HCT116 (cell line): ENCODE results near the gene ATP8B3. TPM values are rescaled to one million over a fixed set of nuclear protein-coding genes. Genes with fewer than 3 reads are reported as not detected.
A peak's percentile ranks its signal among the peaks of the same experiment; 100 is the strongest.

ENCODE experiments used
- ATAC-seq: fragments of 200-7000 bp; cut with Tn5 transposase; 2 replicates; pipeline ENCODE4 v1.9.1; 2020; ENCODE audit warnings: mild to moderate bottlenecking, moderate library complexity
- BruUV-seq: library from RNA; stranded (reverse); fragments of 400-500 nt; replicated peaks from 2 replicates; lab custom pipeline; 2021; lab: Mats Ljungman, UMichigan
- CTCF ChIA-PET: fragments of 300-600 bp; sonication (Branson Sonifier 250); formaldehyde crosslinking; loops from one replicate; lab custom pipeline; 2021; ENCODE audit warnings: antibody characterized with exemption; lab: Charles Lee
- POLR2A ChIA-PET: fragments of 300-600, 350-600 bp; sonication (Branson Sonifier 250); formaldehyde crosslinking; loops from one replicate; lab custom pipeline; 2021; ENCODE audit warnings: antibody characterized with exemption; lab: Charles Lee
- RAD21 ChIA-PET, 2 experiments: fragments of 300-600 bp; sonication (Branson Sonifier 250); formaldehyde crosslinking; loops; one replicate each; lab custom pipeline; 2023; ENCODE audit warnings: low total read pairs in 2 of 2; ENCODE audit not compliant: uncharacterized antibody in 2 of 2, unreplicated experiment in 2 of 2, low non-redundant PET in 1 of 2; lab: Charles Lee
- DNase-seq: peaks from one replicate; pipeline ENCODE4 v3.0.0-alpha.2; 2010; ENCODE audit warnings: low read depth, low spot score
- H2AFZ ChIP-seq: fragments of 200-600 bp; shearing (Covaris generic), sonication (generic); 2 replicates; pipeline ENCODE4 v1.6.1; 2017; ENCODE audit warnings: low read depth, mixed run types, mixed read lengths, antibody characterized with exemption, low read length; ENCODE audit not compliant: poor library complexity, severe bottlenecking
- H3K27ac ChIP-seq: 2 replicates; pipeline ENCODE4 v1.5.1; 2012; ENCODE audit warnings: low read depth, low read length
- H3K27me3 ChIP-seq: fragments of 200-600 bp; sonication (generic); 2 replicates; pipeline ENCODE4 v1.6.1; 2016; ENCODE audit warnings: mixed run types, low read length, mixed read lengths; ENCODE audit not compliant: insufficient read depth
- H3K36me3 ChIP-seq, 2 experiments: fragments of 200-500 bp in 1 of 2; fragments of 200-600 bp in 1 of 2; sonication (Bioruptor generic) in 1 of 2; sonication (generic) in 1 of 2; 2 replicates each; pipeline versions ENCODE4 v1.5.1 to v1.6.1; 2014 to 2016; ENCODE audit warnings: low read length in 2 of 2, inconsistent platforms in 1 of 2, mixed read lengths in 1 of 2, mixed run types in 1 of 2; ENCODE audit not compliant: insufficient read depth in 2 of 2, control insufficient read depth in 1 of 2
- H3K4me1 ChIP-seq, 2 experiments: fragments of 200-600 bp in 1 of 2; sonication (generic) in 1 of 2; 2 replicates each; pipeline versions ENCODE4 v1.5.1 to v1.6.1; 2012 to 2017; ENCODE audit warnings: low read length in 2 of 2, inconsistent platforms in 1 of 2, mild to moderate bottlenecking in 1 of 2, mixed read lengths in 1 of 2, mixed run types in 1 of 2, moderate library complexity in 1 of 2; ENCODE audit not compliant: insufficient read depth in 2 of 2, control insufficient read depth in 1 of 2
- H3K4me2 ChIP-seq: fragments of 200-600 bp; sonication (generic); 2 replicates; pipeline ENCODE4 v1.6.1; 2017; ENCODE audit warnings: mixed run types, low read length, mixed read lengths
- H3K4me3 ChIP-seq, 2 experiments: fragments of 200-600 bp in 1 of 2; sonication (generic) in 1 of 2; replicated peaks in 1 of 2; 2 replicates each; pipeline ENCODE4 v1.5.1; 2011 to 2016; ENCODE audit warnings: low read length in 2 of 2, control low read depth in 1 of 2, low read depth in 1 of 2, mild to moderate bottlenecking in 1 of 2, mixed read lengths in 1 of 2, mixed run types in 1 of 2
- H3K79me2 ChIP-seq: fragments of 200-600 bp; sonication (generic); 2 replicates; pipeline ENCODE4 v1.6.1; 2017; ENCODE audit warnings: mild to moderate bottlenecking, mixed run types, low read length, moderate library complexity, mixed read lengths; ENCODE audit not compliant: insufficient read depth
- H3K9ac ChIP-seq: fragments of 200-600 bp; sonication (generic); 2 replicates; pipeline ENCODE4 v1.6.1; 2016; ENCODE audit warnings: low read length, mixed read lengths
- H3K9me2 ChIP-seq: fragments of 200-600 bp; sonication (generic), shearing (Covaris generic); 2 replicates; pipeline ENCODE4 v1.6.1; 2017; ENCODE audit warnings: mixed run types, mild to moderate bottlenecking, moderate library complexity; ENCODE audit not compliant: insufficient read depth
- H3K9me3 ChIP-seq, 2 experiments: fragments of 200-500 bp in 1 of 2; fragments of 200-600 bp in 1 of 2; sonication (Bioruptor generic) in 1 of 2; sonication (generic) in 1 of 2; 2 replicates each; pipeline ENCODE4 v1.6.1; 2014 to 2017; ENCODE audit warnings: low read length in 2 of 2, mixed read lengths in 2 of 2, inconsistent platforms in 1 of 2, low read depth in 1 of 2, mild to moderate bottlenecking in 1 of 2, mixed run types in 1 of 2, moderate library complexity in 1 of 2; ENCODE audit not compliant: control insufficient read depth in 1 of 2, insufficient read depth in 1 of 2
- H4K20me1 ChIP-seq: fragments of 200-600 bp; sonication (generic), shearing (Covaris generic); 2 replicates; pipeline ENCODE4 v1.6.1; 2017; ENCODE audit warnings: mixed run types, mild to moderate bottlenecking, moderate library complexity; ENCODE audit not compliant: insufficient read depth
- ATF3 ChIP-seq: IDR thresholded peaks from 2 replicates; pipeline ENCODE4 v1.6.1; 2012
- EZH2phosphoT487 ChIP-seq: fragments of 200-600 bp; IDR thresholded peaks from 2 replicates; pipeline ENCODE4 v1.6.1; 2018; ENCODE audit warnings: antibody characterized with exemption, borderline replicate concordance
- JUND ChIP-seq: IDR thresholded peaks from 2 replicates; pipeline ENCODE4 v1.6.1; 2012
- MAX ChIP-seq: IDR thresholded peaks from 2 replicates; pipeline ENCODE4 v1.6.1; 2012
- POLR2A ChIP-seq: IDR thresholded peaks from 2 replicates; pipeline ENCODE4 v1.7.0; 2011; ENCODE audit warnings: borderline replicate concordance; ENCODE audit not compliant: insufficient read depth, insufficient read length; ENCODE audit errors: extremely low read depth
- POLR2AphosphoS5 ChIP-seq: IDR thresholded peaks from 2 replicates; pipeline ENCODE4 v1.6.1; 2011; ENCODE audit warnings: mild to moderate bottlenecking, low read depth, low read length, moderate library complexity
- RAD21 ChIP-seq: IDR thresholded peaks from 2 replicates; pipeline ENCODE4 v1.6.1; 2012; ENCODE audit warnings: low read depth, mild to moderate bottlenecking
- REST ChIP-seq: IDR thresholded peaks from 2 replicates; pipeline ENCODE4 v1.6.1; 2012; ENCODE audit warnings: low read depth
- SRF ChIP-seq: IDR thresholded peaks from 2 replicates; pipeline ENCODE4 v1.6.1; 2012; ENCODE audit warnings: low read depth
- intact Hi-C: fragments of 100-400 bp; cut with micrococcal nuclease; formaldehyde crosslinking; loops from 2 replicates; pipeline ENCODE4 v1.10.0; 2022
- total RNA-seq: library from RNA; stranded (reverse); gene quantifications from one replicate; pipeline ENCODE4 v1.2.1, GENCODE V29; 2021; ENCODE audit not compliant: unreplicated experiment

Gene ATP8B3
- total RNA-seq, 1 experiment from 2014 or later = 17.0 TPM

- intact Hi-C loops = no loop called here
- no TSS peak for BruUV-seq
- Histone ChIP-seq H3K4me2 (no peak overlapping the region), H2AFZ (no peak overlapping the region), H3K27ac (no peak overlapping the region), H3K27me3 (no peaks in the 10 kb centered on the region), H4K20me1 (no peaks in the 10 kb centered on the region), H3K4me1 (peaks cover 9 to 49% of the 10 kb centered on the region in 2 experiments; a peak in 3 of 4 replicates), H3K36me3 (peaks cover 2 to 8% of the 10 kb centered on the region in 2 experiments; a peak in 1 of 4 replicates), H3K9me2 (no peaks in the 10 kb centered on the region), H3K79me2 (peaks cover 84% of the 10 kb centered on the region), H3K9ac (no peak overlapping the region), H3K9me3 (peaks cover 0 to under 1% of the 10 kb centered on the region in 2 experiments; a peak in 1 of 4 replicates), H3K4me3 (no peak overlapping the region)
- RAD21 ChIA-PET = no interaction called here
- TF ChIP-seq MAX (no peak), POLR2A (no peak), POLR2AphosphoS5 (0 out of 2 replicates have a peak, but pooled peaks have one; percentile 20)
- CTCF ChIA-PET = interaction anchor here (1.0 kb wide), 1 partner anchor 62 kb away, joined by 3 read pairs; no protein-coding TSS in a partner anchor
- POLR2A ChIA-PET = interaction anchor here (0.6 to 1.0 kb wide), 2 partner anchors 17 to 1475 kb away, joined by 3 to 6 read pairs; no protein-coding TSS in a partner anchor
- ATAC-seq (no peak), DNase-seq (no peak)
Measured at GRCh38 chr19:1764729-1765128, 47.3 kb downstream of the ATP8B3 start.

GRCh38 chr19:1763648-1764639 lies 48.1 kb downstream of the ATP8B3 start:
- H4K20me1 ChIP-seq = no peaks in the 10 kb centered on the region
- H2AFZ ChIP-seq = no peak overlapping the region
- no peaks in the 10 kb centered on the region for H3K9me2 ChIP-seq
- no peak overlapping the region for H3K4me3 ChIP-seq
- intact Hi-C loops = no loop called here
- no peak overlapping the region for H3K4me2 ChIP-seq
- peaks cover 2 to 10% of the 10 kb centered on the region in 2 experiments; a peak in 1 of 4 replicates for H3K36me3 ChIP-seq
- BruUV-seq = no TSS peak
- no peak overlapping the region for H3K27ac ChIP-seq
- POLR2A ChIA-PET = interaction anchor here (0.6 kb wide), 1 partner anchor 1474 kb away, joined by 6 read pairs; no protein-coding TSS in a partner anchor
- RAD21 ChIA-PET = no interaction called here
- ATAC-seq (no peak), DNase-seq (no peak)
- no peak for TF ChIP-seq REST
- no peak for TF ChIP-seq EZH2phosphoT487
- TF ChIP-seq POLR2AphosphoS5 = no peak
- no peak for TF ChIP-seq ATF3
- TF ChIP-seq RAD21 = no peak
- no peak for TF ChIP-seq SRF
- no peak for TF ChIP-seq JUND
- no peaks in the 10 kb centered on the region for H3K27me3 ChIP-seq
- no peaks in the 10 kb centered on the region; a peak in 1 of 4 replicates for H3K9me3 ChIP-seq
- peaks cover 87% of the 10 kb centered on the region for H3K79me2 ChIP-seq
- peaks cover 9 to 47% of the 10 kb centered on the region in 2 experiments; a peak in 3 of 4 replicates for H3K4me1 ChIP-seq
- H3K9ac ChIP-seq = no peak overlapping the region
- CTCF ChIA-PET = interaction anchor here (1.0 kb wide), 1 partner anchor 63 kb away, joined by 3 read pairs; no protein-coding TSS in a partner anchor
